ENCODE data around the gene FAIM2.

Gene FAIM2

DNA sequence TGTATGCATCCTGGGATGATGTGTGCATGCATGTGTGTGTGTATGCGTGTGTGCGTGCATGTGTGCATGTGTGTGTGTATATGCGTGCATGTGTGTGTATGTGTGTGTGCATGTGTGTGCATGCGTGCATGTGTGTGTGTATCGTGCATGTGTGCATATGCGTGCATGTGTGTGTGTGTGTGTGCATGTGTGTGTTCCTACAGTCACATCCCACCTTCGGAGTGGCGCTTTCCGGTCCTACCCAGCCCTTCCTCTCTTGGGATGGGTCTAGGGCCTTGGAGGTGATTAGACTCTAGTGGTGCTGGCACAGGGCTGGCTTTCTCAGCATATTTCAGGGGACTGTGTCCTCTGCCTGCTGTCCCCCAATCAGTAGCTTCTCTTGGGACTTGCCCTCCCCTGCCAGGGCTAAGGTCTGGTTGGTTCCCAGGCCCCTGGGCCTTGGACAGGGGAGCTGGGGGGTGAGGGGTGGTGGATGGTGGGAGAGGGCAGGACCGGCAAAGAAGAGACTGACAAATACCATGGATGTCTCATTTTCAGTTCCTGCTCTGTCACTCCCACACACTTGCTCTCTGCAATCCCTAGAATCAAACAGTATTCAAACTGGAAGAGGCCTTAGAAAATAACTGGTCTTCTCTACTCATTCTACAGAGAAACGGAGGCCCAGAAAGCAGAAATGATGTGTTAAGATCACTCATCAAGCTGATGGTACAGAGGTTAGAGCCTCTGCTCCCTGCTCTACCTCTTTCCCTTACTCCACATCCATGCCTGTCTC is 21.9 kb upstream of the FAIM2 start:
- POLR2A ChIA-PET = no interaction called here

DNA sequence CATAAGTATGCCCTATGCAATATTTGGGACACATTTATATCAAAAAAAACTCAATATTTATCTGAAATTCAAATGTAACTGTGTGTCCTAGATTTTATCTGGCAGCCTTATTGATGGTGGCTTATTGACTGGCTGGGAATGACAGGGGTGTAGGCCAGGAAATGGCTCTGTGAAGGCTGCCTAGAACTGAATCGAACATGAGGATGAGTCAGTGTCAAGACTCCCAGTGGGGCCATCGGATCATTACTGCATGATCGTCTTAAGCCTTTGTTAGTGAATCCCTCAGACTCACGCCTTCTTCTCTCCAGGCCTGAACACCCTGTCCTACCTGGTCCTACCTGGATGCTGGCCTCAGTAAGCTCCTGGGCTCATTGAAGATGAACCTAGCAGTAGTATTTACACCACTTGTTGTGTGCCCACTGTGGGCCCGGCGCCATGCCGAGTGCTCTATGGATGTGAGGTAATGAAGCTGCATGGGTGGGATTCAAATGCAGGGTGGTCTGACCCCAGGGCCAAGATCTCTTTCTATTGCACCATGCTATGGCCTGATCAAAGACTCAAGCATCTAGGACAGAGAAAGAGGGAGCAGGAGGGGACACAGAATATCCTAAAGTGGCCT is 21.0 kb upstream of the FAIM2 start:
- TF ChIP-seq ARNT (IDR thresholded peaks at IDR 0.05) = no peak
- no peak for TF ChIP-seq FOXK2 (IDR thresholded peaks at IDR 0.05)
- TF ChIP-seq CTBP1 (IDR thresholded peaks at IDR 0.05; ENCODE audit: borderline replicate concordance) = no peak
- no peak for TF ChIP-seq L3MBTL2 (conservative IDR thresholded peaks at IDR 0.05)
- TF ChIP-seq FOXM1 (IDR thresholded peaks at IDR 0.05; ENCODE audit: borderline replicate concordance) = no peak
- no peak for TF ChIP-seq SP1 (IDR thresholded peaks at IDR 0.05)
- TF ChIP-seq FOXA1 (IDR thresholded peaks at IDR 0.05) = no peak
- TF ChIP-seq LEF1 (IDR thresholded peaks at IDR 0.05; ENCODE audit: borderline replicate concordance) = no peak
- no peak for TF ChIP-seq SUZ12 (IDR thresholded peaks at IDR 0.05)
- TF ChIP-seq, protein P1, sequence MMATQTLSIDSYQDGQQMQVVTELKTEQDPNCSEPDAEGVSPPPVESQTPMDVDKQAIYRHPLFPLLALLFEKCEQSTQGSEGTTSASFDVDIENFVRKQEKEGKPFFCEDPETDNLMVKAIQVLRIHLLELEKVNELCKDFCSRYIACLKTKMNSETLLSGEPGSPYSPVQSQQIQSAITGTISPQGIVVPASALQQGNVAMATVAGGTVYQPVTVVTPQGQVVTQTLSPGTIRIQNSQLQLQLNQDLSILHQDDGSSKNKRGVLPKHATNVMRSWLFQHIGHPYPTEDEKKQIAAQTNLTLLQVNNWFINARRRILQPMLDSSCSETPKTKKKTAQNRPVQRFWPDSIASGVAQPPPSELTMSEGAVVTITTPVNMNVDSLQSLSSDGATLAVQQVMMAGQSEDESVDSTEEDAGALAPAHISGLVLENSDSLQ (IDR thresholded peaks at IDR 0.05) = no peak
- no peak for TF ChIP-seq ZNF384 (IDR thresholded peaks at IDR 0.05)
- no peak for DNase-seq (ENCODE audit: extremely low spot score)
- CTCF ChIA-PET = no interaction called here
- POLR2A ChIA-PET = no interaction called here

More for the DNA sequence above, 21.9 kb upstream of the FAIM2 start:
- no peak for TF ChIP-seq TARDBP (IDR thresholded peaks at IDR 0.05)
- TF ChIP-seq L3MBTL2 (conservative IDR thresholded peaks at IDR 0.05) = no peak
- TF ChIP-seq, protein P1 (IDR thresholded peaks at IDR 0.05) = no peak
- TF ChIP-seq BHLHE40 (IDR thresholded peaks at IDR 0.05; ENCODE audit: borderline replicate concordance) = no peak
- no peak for TF ChIP-seq SP1 (IDR thresholded peaks at IDR 0.05)
- TF ChIP-seq NFRKB (IDR thresholded peaks at IDR 0.05) = no peak
- TF ChIP-seq ELF4 (IDR thresholded peaks at IDR 0.05) = no peak
- no peak for TF ChIP-seq CTBP1 (IDR thresholded peaks at IDR 0.05; ENCODE audit: borderline replicate concordance)
- TF ChIP-seq FOXM1 (IDR thresholded peaks at IDR 0.05; ENCODE audit: borderline replicate concordance) = no peak
- no peak for TF ChIP-seq FOXA1 (IDR thresholded peaks at IDR 0.05)
- no peak for TF ChIP-seq ARNT (IDR thresholded peaks at IDR 0.05)
- TF ChIP-seq ZNF384 (IDR thresholded peaks at IDR 0.05) = no peak
- no peak for TF ChIP-seq LEF1 (IDR thresholded peaks at IDR 0.05; ENCODE audit: borderline replicate concordance)
- TF ChIP-seq HDGF (IDR thresholded peaks at IDR 0.05; ENCODE audit: borderline replicate concordance) = no peak
- no peak for TF ChIP-seq FOXK2 (IDR thresholded peaks at IDR 0.05)
- CTCF ChIA-PET = interaction anchor here (2.5 kb wide), 1 partner anchor 20 kb away, joined by 11 read pairs; no protein-coding TSS in a partner anchor
- DNase-seq (ENCODE audit: extremely low spot score) = no peak

DNA sequence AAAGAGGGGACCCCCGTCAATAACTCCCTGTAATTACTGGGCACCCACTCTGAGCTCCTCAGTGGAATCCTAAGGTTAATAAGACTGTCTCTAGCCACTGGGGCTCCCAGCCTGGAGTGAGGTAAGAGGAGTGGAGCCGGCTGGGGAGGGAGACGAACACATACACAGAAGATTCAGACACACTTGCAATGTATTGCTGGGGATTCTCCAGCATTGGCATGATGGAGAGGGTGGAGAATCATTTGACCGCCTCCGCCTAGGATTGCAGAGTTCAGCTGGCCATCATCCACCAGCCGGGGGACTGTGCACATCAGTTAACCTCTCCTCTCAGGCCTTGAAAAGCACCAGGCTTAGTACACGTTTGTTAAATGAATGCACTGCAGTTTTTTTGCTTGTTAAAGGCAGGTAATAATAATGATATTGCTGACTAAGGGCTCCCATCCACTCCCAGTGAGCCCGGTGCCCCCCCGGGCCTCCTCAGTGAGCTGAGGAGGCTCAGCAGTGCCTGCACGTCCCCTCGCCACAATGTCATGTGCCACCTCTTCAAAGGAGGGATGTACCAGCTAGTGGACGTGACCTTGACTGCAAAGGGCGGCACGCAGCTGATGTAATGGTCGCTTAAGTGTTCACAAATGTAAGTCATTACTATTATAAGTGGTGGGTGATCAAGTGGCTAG is 20.3 kb upstream of the FAIM2 start:
- ChIA-PET CTCF (no interaction called here), POLR2A (no interaction called here)
- no peak for DNase-seq (ENCODE audit: extremely low spot score)
- TF ChIP-seq SUZ12 (IDR thresholded peaks at IDR 0.05) = no peak
- TF ChIP-seq FOXA1 (IDR thresholded peaks at IDR 0.05) = no peak
- no peak for TF ChIP-seq HDGF (IDR thresholded peaks at IDR 0.05; ENCODE audit: borderline replicate concordance)
- no peak for TF ChIP-seq FOXM1 (IDR thresholded peaks at IDR 0.05; ENCODE audit: borderline replicate concordance)
- TF ChIP-seq ZNF384 (IDR thresholded peaks at IDR 0.05) = no peak
- no peak for TF ChIP-seq LEF1 (IDR thresholded peaks at IDR 0.05; ENCODE audit: borderline replicate concordance)
- no peak for TF ChIP-seq TARDBP (IDR thresholded peaks at IDR 0.05)
- no peak for TF ChIP-seq CTBP1 (IDR thresholded peaks at IDR 0.05; ENCODE audit: borderline replicate concordance)
- no peak for TF ChIP-seq L3MBTL2 (conservative IDR thresholded peaks at IDR 0.05)
- TF ChIP-seq FOXK2 (IDR thresholded peaks at IDR 0.05) = no peak
- no peak for TF ChIP-seq ELF4 (IDR thresholded peaks at IDR 0.05)
- TF ChIP-seq BHLHE40 (IDR thresholded peaks at IDR 0.05; ENCODE audit: borderline replicate concordance) = no peak
- no peak for TF ChIP-seq NFRKB (IDR thresholded peaks at IDR 0.05)
- TF ChIP-seq ARNT (IDR thresholded peaks at IDR 0.05) = no peak
- TF ChIP-seq, protein P1 (IDR thresholded peaks at IDR 0.05) = no peak
- TF ChIP-seq SP1 (IDR thresholded peaks at IDR 0.05) = no peak

DNA sequence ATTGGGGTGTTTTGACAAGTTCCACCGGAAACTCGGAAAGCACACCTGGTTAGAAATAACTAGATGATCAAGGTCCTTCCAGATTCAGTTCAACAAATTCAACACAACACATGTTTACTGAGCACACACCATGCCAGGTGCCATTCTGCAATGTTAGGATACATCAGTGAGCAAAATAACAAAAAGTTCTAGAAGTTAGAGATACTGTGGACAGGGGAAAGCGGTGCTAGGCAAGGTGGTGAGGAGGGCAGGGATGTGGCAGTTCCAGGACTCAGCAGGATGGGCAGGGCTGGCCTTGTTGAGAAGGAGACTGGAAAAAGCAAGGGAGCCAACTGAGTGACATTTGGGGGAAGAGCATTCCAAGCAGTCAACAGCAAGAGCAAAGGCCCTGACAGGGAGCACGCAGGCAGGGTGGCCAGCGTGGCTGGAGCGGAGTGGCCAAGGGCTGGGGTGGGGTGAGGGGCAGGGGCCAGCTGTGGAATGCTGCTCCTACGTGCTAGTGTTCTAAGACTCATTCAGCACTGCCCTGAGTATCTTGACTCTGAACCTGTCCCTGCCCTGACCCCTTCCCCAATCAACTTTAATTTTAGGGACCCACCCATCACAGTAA is 19.4 kb upstream of the FAIM2 start:
- POLR2A ChIA-PET = no interaction called here
- DNase-seq (ENCODE audit: extremely low spot score) = no peak
- CTCF ChIA-PET = no interaction called here
- TF ChIP-seq FOXA1 (IDR thresholded peaks at IDR 0.05) (no peak), SUZ12 (IDR thresholded peaks at IDR 0.05) (no peak), ZNF384 (IDR thresholded peaks at IDR 0.05) (no peak), NFRKB (IDR thresholded peaks at IDR 0.05) (no peak), ARNT (IDR thresholded peaks at IDR 0.05) (no peak), BHLHE40 (IDR thresholded peaks at IDR 0.05; ENCODE audit: borderline replicate concordance) (no peak), FOXM1 (IDR thresholded peaks at IDR 0.05; ENCODE audit: borderline replicate concordance) (no peak), SP1 (IDR thresholded peaks at IDR 0.05) (no peak), TARDBP (IDR thresholded peaks at IDR 0.05) (no peak), FOXK2 (IDR thresholded peaks at IDR 0.05) (no peak), LEF1 (IDR thresholded peaks at IDR 0.05; ENCODE audit: borderline replicate concordance) (no peak), ELF4 (IDR thresholded peaks at IDR 0.05) (no peak), L3MBTL2 (conservative IDR thresholded peaks at IDR 0.05) (no peak), HDGF (IDR thresholded peaks at IDR 0.05; ENCODE audit: borderline replicate concordance) (no peak), CTBP1 (IDR thresholded peaks at IDR 0.05; ENCODE audit: borderline replicate concordance) (no peak)
- TF ChIP-seq, protein P1 (IDR thresholded peaks at IDR 0.05) = no peak

All from HEK293T (cell line).